Keratinocyte (primary cell): ENCODE data around the gene OR1E2.

ENCODE experiments used
- EZH2 ChIP-seq: IDR thresholded peaks from one replicate; pipeline ENCODE4 v1.6.1; 2012; ENCODE audit warnings: inconsistent platforms, mild to moderate bottlenecking, low read length, moderate library complexity
- TF ChIP-seq, protein P1 (sequence below), 3 experiments: IDR thresholded peaks in 1 of 3; conservative IDR thresholded peaks in 1 of 3; optimal IDR thresholded peaks in 1 of 3; 2 replicates in 2 of 3; 3 replicates in 1 of 3; pipeline versions ENCODE3 to v1.5.1; 2011; ENCODE audit warnings: low read length in 3 of 3, mild to moderate bottlenecking in 3 of 3, moderate library complexity in 2 of 3, control low read depth in 1 of 3, inconsistent platforms in 1 of 3; ENCODE audit not compliant: insufficient read depth in 2 of 3; ENCODE audit errors: extremely low read depth in 1 of 3

DNA sequence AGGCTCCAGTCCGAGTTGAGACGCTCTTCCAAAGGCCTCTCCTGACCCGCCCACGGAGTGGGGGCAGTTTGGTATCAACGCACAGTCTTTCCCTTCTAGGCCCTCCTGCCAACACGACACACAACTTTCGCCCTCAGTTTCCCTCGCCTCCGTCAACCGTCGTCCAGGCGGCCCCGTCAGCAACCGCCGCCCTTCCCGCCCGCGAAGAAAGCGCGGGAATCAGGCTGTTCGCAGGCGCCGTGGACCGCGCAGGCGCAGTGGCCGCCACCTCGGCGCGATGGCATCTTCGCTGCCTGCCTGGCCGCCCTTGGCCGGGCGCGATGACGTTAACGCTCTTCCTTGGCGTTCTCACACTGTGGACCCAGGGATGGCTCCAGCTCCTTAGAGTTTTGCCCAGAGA is 38.0 kb upstream of the OR1E2 start, which contains the start of gene SPATA22:
- TF ChIP-seq, protein P1, sequence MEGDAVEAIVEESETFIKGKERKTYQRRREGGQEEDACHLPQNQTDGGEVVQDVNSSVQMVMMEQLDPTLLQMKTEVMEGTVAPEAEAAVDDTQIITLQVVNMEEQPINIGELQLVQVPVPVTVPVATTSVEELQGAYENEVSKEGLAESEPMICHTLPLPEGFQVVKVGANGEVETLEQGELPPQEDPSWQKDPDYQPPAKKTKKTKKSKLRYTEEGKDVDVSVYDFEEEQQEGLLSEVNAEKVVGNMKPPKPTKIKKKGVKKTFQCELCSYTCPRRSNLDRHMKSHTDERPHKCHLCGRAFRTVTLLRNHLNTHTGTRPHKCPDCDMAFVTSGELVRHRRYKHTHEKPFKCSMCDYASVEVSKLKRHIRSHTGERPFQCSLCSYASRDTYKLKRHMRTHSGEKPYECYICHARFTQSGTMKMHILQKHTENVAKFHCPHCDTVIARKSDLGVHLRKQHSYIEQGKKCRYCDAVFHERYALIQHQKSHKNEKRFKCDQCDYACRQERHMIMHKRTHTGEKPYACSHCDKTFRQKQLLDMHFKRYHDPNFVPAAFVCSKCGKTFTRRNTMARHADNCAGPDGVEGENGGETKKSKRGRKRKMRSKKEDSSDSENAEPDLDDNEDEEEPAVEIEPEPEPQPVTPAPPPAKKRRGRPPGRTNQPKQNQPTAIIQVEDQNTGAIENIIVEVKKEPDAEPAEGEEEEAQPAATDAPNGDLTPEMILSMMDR (optimal IDR thresholded peaks at IDR 0.05 in 1 of 3, IDR thresholded peaks at IDR 0.05 in 1 of 3, conservative IDR thresholded peaks at IDR 0.05 in 1 of 3; ENCODE audit: extremely low read depth in 1 of 3, insufficient read depth in 2 of 3, low read length in 3 of 3): no peak
- TF ChIP-seq EZH2: no peak
